PC-9 (cell line): ENCODE measurements around the gene TMEM225.

ENCODE experiments used
- CTCF ChIP-seq: fragments of 200-600 bp; sonication (generic); conservative IDR thresholded peaks from 2 replicates; pipeline ENCODE4 v1.6.1; 2017; ENCODE audit warnings: mixed run types, antibody characterized with exemption, mild to moderate bottlenecking, moderate library complexity
- EZH2 ChIP-seq: fragments of 200-600 bp; sonication (generic); IDR thresholded peaks from 2 replicates; pipeline ENCODE4 v1.8.0; 2017; ENCODE audit warnings: antibody characterized with exemption, low read depth

DNA sequence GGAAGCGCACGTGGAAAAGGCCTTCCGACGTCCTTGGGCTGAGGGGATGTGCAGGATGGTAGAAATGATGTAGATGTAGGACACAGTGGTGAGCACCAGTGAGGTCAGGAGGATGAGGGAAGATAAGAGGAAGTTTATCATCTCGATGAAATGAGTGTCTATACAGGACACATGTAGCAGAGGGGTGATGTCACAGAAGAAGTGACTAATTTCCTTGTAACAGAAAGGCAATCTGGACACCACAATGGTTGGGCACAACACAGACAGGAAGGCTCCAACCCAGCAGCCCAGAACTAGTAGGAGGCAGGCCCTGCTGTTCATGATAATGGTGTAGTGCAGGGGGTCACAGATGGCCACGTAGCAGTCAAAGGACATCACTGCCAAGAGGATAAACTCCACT is 44.3 kb downstream of the TMEM225 start:
- TF ChIP-seq CTCF: no peak
- no peak for TF ChIP-seq EZH2
